GM18861 (cell line): ENCODE results near the gene SCAF4.
"Not testable (repeated sequence)": the region's sequence is repeated elsewhere in the genome, so short reads cannot be mapped to it uniquely, and the experiment has no call there.

ENCODE experiments used
- ATAC-seq: cut with Tn5 transposase; IDR thresholded peaks from one replicate; pipeline ENCODE4 v1.9.1; 2021; ENCODE audit not compliant: unreplicated experiment

The SCAF4 gene

DNA sequence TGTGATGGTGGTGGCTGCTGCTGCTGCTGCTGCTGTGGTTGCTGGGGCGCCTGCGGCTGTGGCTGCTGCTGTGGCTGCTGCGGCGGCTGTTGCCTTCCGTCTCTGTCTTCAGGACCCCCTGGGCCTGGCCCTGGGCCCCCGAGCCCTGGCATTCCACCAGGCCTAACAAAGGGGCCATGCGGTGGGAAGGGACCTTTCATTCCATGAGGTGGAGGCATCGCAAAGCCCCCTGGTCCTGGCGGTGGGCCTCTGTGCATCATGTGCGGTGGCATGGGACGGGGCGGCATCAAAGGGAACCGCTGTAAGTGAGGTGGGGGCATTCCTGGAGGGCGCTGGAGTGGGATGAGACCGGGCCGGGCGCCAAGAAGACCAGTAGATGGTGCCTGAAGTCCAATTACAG is 60.0 kb downstream of the SCAF4 start:
- ATAC-seq = no peak

DNA sequence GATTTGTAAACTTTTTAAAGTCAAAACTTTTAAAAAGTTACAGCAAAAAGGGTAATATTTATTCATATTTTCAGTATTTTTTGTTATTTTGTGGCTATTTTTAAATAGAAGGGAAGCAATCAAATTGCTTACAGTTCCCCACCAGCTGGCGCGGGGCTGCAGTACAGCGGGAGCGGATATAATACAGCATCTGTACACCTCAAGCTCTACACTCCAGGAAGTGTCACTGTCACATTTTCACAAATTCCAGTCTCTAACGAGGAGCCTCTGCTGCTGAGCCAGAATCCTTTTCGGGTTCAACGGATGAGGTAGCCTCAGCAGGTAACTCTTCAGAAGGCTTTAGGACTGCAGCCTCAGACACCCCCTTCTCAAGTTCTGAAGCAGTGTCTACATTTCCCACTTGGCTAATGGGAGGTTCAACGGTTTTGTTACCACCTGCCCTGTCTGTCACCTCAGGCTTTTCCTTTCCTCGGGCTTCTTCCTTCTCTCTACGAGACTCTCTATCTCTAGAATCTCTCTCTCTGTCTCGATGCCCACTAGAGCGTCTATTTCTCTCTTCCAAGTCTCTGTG is 60.7 kb downstream of the SCAF4 start:
- no peak for ATAC-seq

DNA sequence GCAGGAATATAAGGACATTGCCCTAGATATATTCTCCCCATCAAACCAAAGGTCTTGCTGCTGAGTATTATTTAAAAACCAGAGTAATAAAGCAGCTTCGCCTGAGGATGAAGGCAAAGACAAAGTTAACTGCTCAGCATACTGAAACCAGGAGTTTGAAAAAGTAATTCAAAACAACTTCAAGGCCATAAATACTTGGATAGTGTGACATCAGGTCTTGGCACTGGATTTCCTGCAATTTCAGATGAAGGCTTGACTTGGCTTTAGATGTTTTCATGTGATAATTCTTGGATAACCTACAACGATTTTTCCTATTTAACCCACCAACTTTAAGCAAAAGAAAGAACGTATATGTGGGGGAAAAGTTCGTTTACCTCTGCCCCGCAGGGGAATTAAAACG is 61.8 kb downstream of the SCAF4 start:
- no peak for ATAC-seq

DNA sequence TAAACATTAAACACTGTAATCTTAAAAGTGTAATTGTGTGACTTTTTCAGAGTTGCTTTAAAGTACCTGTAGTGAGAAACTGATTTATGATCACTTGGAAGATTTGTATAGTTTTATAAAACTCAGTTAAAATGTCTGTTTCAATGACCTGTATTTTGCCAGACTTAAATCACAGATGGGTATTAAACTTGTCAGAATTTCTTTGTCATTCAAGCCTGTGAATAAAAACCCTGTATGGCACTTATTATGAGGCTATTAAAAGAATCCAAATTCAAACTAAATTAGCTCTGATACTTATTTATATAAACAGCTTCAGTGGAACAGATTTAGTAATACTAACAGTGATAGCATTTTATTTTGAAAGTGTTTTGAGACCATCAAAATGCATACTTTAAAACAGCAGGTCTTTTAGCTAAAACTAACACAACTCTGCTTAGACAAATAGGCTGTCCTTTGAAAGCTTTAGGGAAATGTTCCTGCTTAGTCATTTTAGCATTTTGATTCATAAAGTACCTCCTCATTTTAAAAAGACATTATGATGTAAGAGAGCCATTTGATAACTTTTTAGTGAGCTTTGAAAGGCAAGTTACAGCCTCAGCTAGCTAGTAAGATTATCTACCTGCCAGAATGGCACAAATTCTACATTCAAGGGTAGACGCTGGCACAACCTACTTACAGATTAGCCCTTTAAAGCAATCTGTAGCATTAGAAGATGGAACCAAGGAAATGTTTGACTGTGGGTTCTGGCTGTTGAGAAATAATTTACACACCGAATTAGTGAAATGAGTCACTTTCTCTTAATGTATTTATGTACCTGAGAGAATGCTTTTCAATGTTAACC is 63.0 kb downstream of the SCAF4 start:
- ATAC-seq = no peak

DNA sequence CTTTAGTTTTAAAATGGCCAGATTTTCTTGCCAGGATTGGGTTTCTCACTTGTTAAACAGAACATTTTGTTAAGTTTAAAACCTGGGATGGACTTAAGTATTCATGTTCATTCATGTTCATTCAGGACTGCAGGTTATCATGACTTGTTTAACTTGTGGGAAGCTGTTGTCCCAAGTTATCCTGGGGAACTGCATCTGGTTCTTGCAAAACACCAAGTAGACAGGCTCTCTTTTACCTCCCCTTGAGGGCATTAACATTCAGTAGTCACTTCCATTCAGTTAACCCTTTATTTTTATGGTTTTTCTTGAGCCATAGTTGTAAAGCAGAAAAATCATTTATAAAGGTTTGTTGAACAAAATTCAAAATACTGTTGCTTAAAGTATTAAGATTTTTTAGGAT is 64.3 kb downstream of the SCAF4 start:
- no peak for ATAC-seq

DNA sequence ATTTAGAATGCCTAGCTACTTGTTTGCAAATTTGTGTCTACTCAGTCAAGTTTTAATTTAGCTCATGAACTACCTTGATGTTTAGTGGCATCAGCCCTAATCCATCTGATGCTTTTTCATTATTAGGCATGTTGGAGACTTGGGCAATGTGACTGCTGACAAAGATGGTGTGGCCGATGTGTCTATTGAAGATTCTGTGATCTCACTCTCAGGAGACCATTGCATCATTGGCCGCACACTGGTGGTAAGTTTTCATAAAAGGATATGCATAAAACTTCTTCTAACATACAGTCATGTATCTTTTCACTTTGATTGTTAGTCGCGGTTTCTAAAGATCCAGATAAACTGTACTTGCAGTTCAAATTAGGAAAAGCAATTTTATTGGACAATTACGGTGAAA is 64.8 kb downstream of the SCAF4 start:
- ATAC-seq = no peak

DNA sequence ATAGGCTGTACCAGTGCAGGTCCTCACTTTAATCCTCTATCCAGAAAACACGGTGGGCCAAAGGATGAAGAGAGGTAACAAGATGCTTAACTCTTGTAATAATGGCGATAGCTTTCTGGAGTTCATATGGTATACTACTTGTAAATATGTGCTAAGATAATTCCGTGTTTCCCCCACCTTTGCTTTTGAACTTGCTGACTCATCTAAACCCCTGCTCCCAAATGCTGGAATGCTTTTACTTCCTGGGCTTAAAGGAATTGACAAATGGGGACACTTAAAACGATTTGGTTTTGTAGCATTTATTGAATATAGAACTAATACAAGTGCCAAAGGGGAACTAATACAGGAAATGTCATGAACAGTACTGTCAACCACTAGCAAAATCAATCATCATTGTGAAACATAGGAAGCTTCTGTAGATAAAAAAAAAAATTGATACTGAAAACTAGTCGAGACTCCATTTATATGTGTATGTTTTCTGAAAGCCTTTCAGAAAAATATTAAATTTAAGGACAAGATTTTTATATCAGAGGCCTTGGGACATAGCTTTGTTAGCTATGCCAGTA is 65.4 kb downstream of the SCAF4 start:
- no peak for ATAC-seq

DNA sequence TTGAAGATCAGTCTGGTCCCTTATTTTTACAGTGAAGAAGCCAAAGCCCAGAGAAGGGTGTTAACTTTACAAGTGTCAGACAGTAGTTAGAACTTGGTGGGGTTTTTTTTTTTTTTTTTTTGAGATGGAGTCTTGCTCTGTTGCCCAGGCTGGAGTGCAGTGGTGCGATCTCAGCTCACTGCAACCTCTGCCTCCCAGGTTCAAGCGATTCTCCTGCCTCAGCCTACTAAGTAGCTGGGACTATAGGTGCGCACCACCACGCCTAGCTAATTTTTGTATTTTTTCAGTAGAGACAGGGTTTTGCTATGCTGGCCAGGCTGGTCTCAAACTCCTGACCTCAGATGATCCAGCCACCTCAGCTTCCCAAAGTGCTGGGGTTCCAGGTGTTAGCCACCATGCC is 66.0 kb downstream of the SCAF4 start:
- ATAC-seq = not testable (repeated sequence)

DNA sequence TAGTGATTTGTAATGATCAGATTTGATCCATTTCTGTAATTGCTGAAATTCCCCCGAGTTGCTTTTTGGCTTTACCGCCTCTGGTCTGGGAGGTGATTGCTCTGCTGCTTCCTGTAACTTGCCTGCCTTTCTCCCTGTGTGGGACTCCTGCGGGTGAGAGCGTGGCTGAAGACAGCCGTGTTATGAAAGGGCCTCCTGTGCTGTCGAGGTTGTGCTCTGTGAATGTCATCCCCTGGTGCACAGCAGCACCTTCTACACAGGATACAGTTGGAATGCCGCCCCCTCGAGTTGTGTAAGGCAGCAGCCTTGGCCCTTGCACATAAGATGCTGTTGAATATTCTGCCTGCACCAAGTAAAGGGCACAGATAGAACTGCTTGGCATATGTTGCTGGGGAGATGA is 66.5 kb downstream of the SCAF4 start:
- no peak for ATAC-seq

DNA sequence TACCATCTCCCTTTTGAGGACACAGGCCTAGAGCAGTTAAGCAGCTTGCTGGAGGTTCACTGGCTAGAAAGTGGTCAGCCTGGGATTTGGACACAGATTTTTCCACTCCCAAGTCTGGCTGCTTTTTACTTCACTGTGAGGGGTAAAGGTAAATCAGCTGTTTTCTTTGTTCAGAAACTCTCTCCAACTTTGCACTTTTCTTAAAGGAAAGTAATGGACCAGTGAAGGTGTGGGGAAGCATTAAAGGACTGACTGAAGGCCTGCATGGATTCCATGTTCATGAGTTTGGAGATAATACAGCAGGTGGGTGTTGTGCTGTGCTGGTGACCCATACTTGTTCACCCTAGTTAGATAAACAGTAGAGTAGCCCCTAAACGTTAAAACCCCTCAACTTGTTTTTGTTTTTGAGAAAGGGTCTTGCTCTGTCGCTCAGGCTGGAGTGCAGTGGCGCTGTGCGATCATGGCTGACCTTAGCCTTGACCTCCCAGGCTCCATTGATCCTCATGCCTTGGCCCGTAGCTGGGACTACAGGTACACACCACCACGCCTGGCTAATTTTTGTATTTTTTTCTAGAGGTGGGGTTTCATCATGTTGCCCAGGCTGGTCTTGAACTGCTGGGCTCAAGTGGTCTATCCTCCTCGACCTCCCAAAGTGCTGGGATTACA is 68.2 kb downstream of the SCAF4 start:
- ATAC-seq = no peak

DNA sequence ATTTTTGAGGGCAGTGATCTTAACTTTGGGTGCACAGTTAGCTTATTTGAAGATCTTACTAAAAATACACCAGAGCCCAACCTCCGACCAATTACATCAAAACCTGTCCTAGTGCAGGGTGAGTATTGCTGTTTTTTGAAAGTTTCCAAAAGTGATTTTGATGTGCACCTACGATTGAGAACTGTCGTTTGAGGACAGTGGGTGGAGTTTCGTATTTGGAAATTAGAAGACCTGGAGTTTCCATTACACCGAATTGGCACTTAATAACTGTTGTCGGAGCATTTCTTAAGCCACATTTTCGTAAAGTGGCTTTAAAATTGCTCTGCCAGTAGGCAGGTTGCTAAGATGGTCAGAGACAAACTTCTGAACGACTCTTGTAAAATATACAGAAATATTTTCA is 71.3 kb downstream of the SCAF4 start:
- ATAC-seq = no peak

DNA sequence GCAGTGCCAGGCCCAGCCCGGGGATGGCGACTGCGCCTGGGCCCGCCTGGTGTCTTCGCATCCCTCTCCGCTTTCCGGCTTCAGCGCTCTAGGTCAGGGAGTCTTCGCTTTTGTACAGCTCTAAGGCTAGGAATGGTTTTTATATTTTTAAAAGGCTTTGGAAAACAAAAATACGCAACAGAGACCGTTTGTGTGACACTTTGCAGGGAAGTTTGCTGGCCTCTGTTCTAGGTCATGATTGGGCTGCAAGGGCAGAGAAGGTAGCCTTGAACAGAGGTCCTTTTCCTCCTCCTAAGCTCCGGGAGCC is 71.7 kb downstream of the SCAF4 start:
- ATAC-seq = peak; percentile 15

DNA sequence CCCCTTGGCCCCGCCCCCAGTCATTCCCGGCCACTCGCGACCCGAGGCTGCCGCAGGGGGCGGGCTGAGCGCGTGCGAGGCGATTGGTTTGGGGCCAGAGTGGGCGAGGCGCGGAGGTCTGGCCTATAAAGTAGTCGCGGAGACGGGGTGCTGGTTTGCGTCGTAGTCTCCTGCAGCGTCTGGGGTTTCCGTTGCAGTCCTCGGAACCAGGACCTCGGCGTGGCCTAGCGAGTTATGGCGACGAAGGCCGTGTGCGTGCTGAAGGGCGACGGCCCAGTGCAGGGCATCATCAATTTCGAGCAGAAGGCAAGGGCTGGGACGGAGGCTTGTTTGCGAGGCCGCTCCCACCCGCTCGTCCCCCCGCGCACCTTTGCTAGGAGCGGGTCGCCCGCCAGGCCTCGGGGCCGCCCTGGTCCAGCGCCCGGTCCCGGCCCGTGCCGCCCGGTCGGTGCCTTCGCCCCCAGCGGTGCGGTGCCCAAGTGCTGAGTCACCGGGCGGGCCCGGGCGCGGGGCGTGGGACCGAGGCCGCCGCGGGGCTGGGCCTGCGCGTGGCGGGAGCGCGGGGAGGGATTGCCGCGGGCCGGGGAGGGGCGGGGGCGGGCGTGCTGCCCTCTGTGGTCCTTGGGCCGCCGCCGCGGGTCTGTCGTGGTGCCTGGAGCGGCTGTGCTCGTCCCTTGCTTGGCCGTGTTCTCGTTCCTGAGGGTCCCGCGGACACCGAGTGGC is 72.2 kb downstream of the SCAF4 start, which contains the start of gene SOD1:
TSS of gene SOD1 (plus strand) at position 158 of the 723 bp plus-strand sequence. CDS start at position 235, 77 bp downstream.
- peak; percentile 90 for ATAC-seq

DNA sequence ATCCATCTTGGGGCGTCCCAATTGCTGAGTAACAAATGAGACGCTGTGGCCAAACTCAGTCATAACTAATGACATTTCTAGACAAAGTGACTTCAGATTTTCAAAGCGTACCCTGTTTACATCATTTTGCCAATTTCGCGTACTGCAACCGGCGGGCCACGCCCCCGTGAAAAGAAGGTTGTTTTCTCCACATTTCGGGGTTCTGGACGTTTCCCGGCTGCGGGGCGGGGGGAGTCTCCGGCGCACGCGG is 72.7 kb downstream of the SCAF4 start:
- peak; percentile 22 for ATAC-seq

DNA sequence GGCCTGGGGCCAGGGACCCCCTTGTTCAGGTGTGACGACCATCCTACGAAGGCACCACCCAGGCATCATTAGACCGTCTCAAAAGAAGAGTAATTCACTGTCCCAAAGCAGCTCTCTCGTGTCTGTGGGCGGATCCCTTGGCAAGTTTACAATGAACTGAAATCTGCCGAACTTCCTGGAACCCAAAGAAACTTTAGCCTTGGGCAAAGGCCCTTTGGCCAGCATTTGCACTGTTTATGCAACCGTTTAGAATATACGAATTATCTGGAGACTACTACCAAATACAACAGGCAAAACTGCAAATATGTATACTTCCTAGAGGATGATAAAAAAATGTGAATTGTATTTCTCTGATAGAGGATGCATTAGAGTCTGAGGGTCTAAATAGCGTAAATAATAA is 73.9 kb downstream of the SCAF4 start:
- no peak for ATAC-seq

DNA sequence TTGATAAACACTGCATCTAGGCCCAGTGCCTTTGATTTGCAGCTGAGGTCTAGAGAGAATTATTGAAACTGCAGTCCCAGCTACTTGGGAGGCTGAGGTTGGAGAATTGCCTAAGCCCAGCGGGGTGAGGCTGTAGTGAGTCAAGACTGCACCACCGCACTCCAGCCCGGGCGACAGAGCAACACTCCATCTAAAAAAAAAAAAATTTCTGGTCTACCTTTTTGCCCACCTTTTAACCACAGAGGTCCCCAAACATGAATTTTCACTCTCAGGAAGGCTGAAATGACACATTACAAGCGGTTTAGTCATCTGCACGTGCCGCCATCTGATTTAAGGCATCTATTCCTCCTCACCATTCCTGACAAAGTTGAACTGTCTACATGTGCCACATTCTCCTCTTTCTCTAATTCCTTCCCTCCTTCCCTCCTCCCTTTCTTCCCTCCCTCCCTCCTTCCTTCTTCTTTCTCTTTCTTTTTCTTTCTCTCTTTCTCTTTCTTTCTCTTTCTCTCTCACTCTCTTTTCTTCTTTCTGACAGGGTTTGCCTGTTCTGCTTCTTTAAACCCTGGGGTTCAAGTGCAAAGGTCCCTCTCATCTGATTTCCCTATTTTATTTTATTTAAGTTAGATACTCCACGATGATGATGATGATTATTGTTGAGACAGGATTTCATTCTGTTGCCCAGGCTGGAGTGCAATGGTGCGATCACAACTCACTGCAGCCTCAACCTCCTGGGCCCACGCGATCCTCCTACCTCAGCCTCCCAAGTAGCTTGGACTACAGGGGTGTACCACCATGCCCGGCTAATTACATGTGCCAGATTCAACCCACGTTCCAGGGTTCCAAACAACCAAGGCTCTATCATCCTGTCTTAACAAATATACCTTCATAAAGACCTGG is 75.5 kb downstream of the SCAF4 start:
- ATAC-seq = no peak

DNA sequence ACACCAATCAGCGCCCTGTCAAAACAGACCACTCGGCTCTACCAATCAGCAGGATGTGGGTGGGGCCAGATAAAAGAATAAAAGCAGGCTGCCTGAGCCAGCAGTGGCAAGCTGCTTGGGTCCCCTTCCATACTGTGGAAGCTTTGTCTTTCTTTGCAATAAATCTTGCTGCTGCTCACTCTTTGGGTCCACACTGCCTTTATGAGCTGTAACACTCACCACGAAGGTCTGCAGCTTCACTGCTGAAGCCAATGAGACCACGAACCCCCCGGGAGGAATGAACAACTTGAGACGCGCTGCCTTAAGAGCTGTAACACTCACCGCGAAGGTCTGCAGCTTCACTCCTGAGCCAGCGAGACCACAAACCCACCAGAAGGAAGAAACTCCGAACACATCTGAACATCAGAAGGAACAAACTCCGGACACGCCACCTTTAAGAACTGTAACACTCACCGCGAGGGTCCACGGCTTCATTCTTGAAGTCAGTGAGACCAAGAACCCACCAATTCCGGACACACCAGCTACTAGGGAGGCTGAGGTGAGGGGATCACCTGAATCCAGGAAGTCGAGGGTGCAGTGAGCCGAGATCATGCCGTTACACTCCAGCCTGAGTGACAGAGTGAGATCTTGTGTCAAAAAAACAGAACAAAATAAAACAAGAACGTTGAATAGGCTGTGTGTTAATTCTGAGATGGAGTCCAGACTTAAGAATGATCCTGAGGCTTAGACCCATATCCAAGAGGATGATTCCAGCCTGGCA is 76.9 kb downstream of the SCAF4 start:
- not testable (repeated sequence) for ATAC-seq

DNA sequence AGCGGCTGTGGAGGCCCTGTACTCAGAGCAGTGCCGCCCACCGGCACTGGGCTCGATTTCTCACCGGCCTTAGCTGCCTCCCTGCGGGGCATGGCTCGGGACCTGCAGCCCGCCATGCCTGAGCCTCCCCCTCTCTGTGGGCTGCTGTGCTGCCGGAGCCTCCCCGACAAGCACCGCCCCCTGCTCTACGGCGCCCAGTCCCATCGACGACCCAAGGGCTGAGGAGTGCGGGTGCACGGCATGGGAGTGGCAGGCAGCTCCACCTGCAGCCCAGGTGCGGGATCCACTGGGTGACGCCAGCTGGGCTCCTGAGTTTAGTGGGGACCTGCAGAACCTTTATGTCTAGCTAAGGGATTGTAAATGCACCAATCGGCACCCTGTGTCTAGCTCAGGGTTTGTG is 77.6 kb downstream of the SCAF4 start:
- ATAC-seq = no peak

DNA sequence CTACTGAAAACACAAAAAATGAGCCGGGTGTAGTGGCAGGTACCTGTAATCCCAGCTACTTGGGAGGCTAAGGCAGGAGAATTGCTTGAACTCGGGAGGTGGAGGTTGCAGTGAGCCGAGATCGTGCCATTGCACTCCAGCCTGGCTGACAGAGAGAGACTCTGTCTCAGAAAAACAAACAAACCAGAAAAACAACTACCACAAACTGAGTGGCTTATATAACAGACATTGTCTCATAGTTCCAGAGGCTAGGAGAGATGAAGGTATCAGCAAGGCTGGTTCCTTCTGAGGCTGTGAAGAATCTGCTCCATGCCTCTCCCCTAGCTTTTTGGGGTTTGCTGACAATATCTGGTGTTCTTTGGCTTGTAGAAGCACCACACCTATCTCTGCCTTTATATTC is 80.4 kb downstream of the SCAF4 start:
- not testable (repeated sequence) for ATAC-seq

DNA sequence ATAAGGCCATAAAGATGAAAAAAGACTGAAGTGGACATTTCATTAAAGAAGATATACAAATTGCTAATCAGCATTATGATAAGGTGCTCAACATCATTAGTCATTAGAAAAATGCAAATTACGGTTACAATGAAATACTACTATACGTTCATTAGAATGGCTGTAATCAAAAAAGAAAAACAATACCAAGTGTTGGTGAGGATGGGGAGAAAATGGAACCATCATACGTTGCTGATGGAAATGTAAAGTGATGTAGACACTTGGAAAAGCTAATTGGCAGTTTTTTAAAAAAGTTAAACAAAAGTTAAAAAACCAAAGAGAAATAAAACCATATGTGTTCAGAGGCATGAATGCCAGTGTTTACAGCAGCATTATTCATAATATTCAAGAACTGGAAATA is 81.0 kb downstream of the SCAF4 start:
- no peak for ATAC-seq
